Ishikawa (cell line): Measurements from ENCODE around the gene MIR17HG.
A peak's percentile ranks its signal among the peaks of the same experiment; 100 is the strongest.

Experiments
- CEBPB ChIP-seq: IDR thresholded peaks from 2 replicates; pipeline ENCODE4 v1.6.1; 2012
- CREB1 ChIP-seq: IDR thresholded peaks from 2 replicates; pipeline ENCODE4 v1.6.1; 2012; ENCODE audit warnings: low read depth
- EGR1 ChIP-seq: IDR thresholded peaks from 2 replicates; pipeline ENCODE4 v1.6.1; 2012
- EP300 ChIP-seq: IDR thresholded peaks from 2 replicates; pipeline ENCODE4 v1.6.1; 2012; ENCODE audit warnings: borderline replicate concordance
- FOXM1 ChIP-seq: IDR thresholded peaks from 2 replicates; pipeline ENCODE4 v1.6.1; 2012; ENCODE audit warnings: low read depth, borderline replicate concordance
- MAX ChIP-seq: IDR thresholded peaks from 2 replicates; pipeline ENCODE4 v1.6.1; 2012
- NFIC ChIP-seq: IDR thresholded peaks from 2 replicates; pipeline ENCODE4 v1.6.1; 2012
- RAD21 ChIP-seq: IDR thresholded peaks from 2 replicates; pipeline ENCODE4 v1.6.1; 2012; ENCODE audit warnings: low read depth
- REST ChIP-seq: IDR thresholded peaks from 2 replicates; pipeline ENCODE4 v1.6.1; 2012; ENCODE audit warnings: low read depth, mild to moderate bottlenecking
- TAF1 ChIP-seq: IDR thresholded peaks from 2 replicates; pipeline ENCODE4 v1.6.1; 2012; ENCODE audit warnings: low read depth, mild to moderate bottlenecking
- TCF12 ChIP-seq: IDR thresholded peaks from 2 replicates; pipeline ENCODE4 v1.6.1; 2012; ENCODE audit warnings: low read depth
- TEAD4 ChIP-seq: IDR thresholded peaks from 2 replicates; pipeline ENCODE4 v1.6.1; 2012
- YY1 ChIP-seq: IDR thresholded peaks from 2 replicates; pipeline ENCODE4 v1.6.1; 2012; ENCODE audit warnings: low read depth
- ZBTB7A ChIP-seq: IDR thresholded peaks from 2 replicates; pipeline ENCODE4 v1.6.1; 2012; ENCODE audit warnings: low read depth
- TF ChIP-seq, protein P1 (sequence below): IDR thresholded peaks from 2 replicates; pipeline ENCODE4 v1.6.1; 2012

The MIR17HG gene

GRCh38 chr13:91313103-91313502 lies 34.4 kb upstream of the MIR17HG start:
- peak; percentile 14; the same call in 1 of the 2 replicates for TF ChIP-seq RAD21
- TF ChIP-seq REST: no peak
- no peak for TF ChIP-seq CREB1
- no peak for TF ChIP-seq CEBPB

DNA sequence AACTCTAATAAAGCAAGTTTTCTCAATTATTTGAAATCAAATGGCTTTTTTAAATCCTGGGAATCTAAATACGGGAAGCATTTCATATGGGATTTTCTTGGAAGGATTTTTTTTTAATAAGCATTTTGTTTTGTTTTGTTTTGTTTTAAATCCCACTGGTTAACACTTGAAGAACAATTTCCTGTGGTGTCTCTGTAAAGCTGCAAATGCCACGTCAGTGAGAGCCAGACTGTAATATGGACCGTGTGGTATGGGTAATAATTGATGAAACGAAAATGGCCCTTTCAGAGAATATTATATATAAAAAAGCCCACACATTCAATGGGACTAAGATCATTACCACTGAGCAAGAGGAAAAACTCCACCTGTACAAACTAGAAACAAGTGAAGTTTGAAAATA lies 33.9 kb upstream of the MIR17HG start:
- TF ChIP-seq TCF12 (no peak), YY1 (no peak), TAF1 (no peak), RAD21 (no peak), REST (no peak), FOXM1 (no peak), MAX (no peak)
- TF ChIP-seq, protein P1, sequence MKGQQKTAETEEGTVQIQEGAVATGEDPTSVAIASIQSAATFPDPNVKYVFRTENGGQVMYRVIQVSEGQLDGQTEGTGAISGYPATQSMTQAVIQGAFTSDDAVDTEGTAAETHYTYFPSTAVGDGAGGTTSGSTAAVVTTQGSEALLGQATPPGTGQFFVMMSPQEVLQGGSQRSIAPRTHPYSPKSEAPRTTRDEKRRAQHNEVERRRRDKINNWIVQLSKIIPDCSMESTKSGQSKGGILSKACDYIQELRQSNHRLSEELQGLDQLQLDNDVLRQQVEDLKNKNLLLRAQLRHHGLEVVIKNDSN: no peak

- TF ChIP-seq TEAD4 (no peak), TCF12 (no peak), ZBTB7A (no peak), YY1 (no peak), NFIC (no peak), REST (no peak), EP300 (no peak), CREB1 (no peak), RAD21 (no peak), EGR1 (no peak)
- TF ChIP-seq, protein P1: no peak
Measured at GRCh38 chr13:91314888-91315287, 32.6 kb upstream of the MIR17HG start.

- no peak for TF ChIP-seq REST
- no peak for TF ChIP-seq TEAD4
- no peak for TF ChIP-seq TCF12
- TF ChIP-seq CEBPB: no peak
- TF ChIP-seq FOXM1: no peak
- TF ChIP-seq RAD21: no peak
Measured at GRCh38 chr13:91318886-91319285, 28.6 kb upstream of the MIR17HG start.
